HG02973 (cell line): Measurements from ENCODE around the gene PPIG.
"Not testable (repeated sequence)": the region's sequence is repeated elsewhere in the genome, so short reads cannot be mapped to it uniquely, and the experiment has no call there.

ENCODE experiments used
- ATAC-seq: cut with Tn5 transposase; IDR thresholded peaks from one replicate; pipeline ENCODE4 v1.9.1; 2021; ENCODE audit warnings: moderate library complexity; ENCODE audit not compliant: unreplicated experiment

Gene PPIG

DNA sequence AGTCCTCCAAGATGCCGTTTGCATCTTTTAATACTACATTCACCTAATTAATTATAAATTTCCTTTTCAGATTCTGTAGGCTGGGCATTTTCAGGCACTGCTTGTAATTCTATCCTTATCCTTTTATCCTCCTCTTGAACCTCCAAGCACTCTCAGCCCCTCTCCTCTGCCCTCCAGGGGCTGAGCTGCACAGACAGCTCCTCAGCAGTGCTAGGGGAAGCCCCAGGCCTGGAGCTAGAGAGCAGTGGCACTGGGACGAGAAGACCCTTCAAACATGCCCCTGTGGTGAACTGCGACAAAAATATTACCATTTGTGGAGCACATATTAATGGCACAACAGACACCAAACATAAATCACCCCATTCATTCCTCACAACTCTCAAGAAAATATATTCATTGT, 77.1 kb downstream of the PPIG start:
- ATAC-seq: no peak

DNA sequence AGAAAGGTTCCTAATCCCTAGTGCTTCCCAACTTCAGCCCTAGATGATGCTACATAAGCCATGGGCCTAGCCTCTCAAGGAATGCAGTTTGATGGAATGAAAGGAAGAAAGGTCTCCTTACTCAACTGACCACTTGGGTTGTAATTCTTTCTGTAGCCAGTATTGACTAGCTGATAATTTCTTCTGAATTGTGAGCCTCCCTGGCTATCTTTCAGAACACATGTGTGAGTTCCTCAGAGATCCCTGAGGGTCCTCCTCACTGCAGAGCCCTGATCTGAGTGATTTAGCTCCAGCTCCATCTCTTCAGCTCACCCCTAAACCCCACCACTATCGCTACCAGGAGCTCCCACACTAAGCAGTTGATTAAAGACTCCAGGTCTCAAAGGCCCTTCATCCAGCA, 78.6 kb downstream of the PPIG start:
- no peak for ATAC-seq

DNA sequence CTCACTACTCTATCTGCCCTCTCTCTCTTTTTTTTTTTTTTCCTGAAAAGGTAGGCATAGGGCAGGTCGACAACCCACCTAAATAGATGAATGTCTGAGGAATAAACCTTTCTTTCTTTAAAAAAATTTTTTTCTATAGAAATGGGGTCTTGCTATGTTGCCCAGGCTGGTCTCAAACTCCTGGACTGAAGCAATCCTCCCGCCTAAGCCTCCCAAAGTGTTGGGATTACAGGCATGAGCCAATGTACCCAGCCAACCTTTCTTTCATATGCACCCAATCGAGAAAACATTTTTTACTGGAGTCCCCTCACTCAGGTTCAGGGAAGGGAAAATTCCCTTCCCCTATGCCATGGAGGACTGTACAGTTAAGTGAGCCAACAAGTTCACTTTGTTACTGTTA, 79.1 kb downstream of the PPIG start:
- no peak for ATAC-seq

DNA sequence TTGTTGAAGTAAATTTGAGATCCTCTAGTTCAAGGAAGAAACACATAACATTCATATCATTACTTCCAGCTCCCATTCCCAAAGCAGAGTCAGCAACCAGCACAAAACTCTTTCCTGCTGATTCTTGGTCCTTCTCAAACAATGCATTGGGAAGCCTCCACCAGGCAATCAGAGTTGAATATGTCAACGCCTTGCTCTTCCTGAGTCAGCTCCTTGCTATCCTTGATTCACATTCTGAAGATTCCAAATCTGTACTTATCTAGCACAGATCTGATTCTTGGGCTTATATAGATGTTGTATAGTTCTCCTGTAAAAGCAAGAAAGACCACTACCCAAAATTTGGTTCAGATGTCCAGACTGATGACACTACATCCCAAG, 80.4 kb downstream of the PPIG start:
- no peak for ATAC-seq

DNA sequence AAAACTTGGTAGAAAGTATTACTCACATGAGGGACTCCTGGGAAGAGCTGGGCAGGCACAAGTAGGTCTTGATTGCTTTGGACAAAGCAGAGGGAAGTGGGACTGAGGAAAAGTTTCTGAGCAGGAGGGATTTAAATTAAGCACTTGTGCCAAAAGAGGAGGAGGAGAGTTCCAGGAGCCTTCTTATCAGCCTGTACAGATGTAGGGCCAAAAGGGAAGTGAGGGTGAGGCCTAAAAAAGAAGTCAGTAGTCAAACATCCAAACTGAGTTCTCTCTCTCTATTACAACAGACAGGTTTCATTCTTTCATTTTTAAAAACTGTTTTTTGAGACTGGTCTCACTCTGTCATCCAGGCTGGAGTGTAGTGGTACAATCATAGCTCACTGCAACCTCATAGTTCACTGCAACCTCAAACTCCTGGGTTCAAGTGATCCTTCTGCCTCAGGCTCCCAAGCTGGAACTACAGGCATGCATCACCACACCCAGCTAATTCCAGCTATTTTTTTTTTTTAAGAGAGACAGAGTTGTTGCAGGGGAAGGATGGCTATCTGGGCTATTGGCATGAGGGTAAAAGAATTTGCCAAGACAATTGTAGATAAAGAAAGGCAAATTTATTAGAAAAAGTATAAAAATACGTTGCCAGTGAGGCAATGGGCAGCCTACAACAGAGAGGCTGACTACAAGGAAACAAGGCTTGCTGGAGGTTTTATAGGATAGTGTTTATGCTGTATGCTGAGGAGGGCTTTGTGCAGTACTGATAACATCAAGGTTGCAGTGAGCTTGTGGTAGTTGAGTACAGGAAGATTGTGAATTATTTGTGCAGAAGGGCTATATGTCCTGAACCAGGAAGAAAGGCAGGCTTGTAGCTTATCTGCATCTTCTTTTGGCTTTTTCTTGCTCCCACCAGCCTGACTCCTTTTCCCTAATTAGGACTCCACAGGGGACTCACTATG, 81.1 kb downstream of the PPIG start:
- ATAC-seq: no peak

DNA sequence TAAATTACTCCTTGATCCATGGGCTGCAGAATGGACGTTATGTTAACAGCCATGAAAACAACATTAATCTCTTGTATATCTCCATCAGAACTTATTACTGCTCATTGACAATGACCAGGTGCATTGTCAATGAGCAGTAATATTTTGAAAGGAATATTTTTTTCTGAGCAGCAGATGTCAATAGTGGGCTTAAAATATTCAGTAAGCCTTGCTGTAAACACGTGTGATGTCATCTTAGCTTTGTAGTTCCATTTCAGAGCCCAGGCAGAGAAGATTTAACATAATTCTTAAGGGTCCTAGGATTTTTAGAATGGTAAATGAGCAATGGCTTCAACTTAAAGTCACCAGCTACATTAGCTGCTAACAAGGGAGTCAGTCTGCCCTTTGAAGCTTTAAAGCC, 83.4 kb downstream of the PPIG start:
- no peak for ATAC-seq

DNA sequence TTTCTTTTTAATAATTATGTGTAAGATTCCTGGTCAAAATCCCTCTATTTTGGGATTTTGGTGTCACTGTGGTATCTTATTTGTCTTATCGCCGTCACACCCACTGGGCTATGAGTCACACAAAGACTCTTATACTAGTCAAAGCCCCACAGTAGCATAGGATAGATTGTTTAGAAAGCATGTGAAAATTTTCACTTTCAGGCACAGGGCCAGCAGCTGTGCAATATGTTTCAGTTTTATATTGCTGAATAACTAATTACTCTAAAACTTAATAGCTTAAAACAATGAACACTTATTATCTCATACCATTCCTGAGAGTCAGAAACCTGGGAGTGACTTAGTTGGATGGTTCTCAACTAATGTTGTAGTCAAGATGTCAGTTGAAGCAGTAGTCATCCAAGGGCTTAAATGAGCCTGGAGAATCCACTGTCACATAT, 86.1 kb downstream of the PPIG start:
- ATAC-seq: no peak

DNA sequence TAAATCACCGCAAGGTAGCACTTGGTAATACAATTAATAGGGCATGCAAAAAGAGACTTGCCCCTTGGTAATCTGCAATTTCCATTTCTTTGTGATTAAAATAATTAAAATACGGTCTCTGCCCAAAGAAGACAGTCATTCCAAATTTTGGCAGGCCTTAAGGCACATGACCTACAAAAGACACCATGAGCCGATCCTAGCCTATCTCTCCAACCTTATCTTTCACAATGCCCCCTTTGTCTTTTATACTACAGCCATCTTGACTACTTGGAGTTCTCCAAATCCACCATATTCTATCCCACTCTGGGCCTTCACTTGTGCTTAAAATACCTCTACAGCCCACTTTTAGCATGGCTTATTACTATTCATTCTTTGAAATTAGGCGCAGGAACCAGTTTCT, 86.8 kb downstream of the PPIG start:
- no peak for ATAC-seq

DNA sequence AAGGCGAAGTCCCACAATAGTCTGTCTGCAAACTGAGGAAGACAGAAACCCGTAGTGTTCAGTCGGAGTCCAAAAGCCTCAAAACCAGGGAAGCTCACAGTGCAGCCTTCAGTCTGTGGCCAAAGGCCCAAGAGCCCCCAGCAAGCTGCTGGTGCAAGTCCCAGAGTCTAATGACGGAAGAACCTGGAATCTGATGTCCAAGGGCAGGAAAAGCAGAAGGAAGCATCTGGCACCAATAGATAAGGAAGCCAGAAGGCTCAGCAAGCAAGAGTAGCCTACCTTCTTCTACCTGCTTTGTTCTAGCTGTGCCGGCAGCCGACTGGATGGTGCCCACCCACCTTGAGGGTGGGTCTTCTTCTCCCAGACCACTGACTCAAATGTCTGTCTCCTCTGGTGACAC, 88.3 kb downstream of the PPIG start:
- ATAC-seq: no peak

DNA sequence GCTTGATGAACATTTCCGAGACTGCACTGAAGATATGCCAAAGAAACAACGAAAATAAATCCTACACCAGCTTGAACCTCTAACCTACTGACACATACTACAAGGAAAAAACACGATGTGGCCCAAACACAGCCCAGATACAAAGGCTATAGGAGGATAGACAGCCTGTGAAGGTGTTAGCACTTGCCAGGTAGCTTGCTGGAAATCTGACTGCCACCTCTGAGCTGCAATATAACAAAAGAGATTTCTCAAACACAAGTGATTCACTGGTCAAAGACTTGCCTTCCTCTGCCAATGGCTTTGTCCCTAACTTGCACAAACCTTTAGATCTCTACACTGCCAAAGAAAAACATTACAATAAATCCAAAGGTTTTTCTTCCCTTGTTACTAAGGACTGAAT, 89.0 kb downstream of the PPIG start:
- ATAC-seq: no peak

DNA sequence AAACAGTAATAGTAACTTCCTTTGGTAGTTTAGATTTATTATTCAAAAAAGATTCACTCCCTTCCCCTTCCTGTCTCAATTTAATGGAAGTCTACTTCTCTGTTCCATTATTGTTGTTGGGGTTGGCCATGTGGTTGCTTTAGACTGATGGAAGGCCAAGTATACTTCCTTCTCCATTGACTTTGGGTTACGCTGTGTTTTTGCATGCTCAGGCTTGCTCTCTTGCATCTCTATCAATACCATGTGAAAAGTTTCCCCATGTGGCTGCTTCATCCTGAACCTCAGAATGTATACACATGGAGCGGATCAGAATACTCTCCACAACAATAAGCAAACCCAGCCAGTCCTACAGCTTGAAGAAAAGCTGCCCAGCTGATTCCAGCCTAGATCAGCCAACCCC, 89.8 kb downstream of the PPIG start:
- no peak for ATAC-seq

DNA sequence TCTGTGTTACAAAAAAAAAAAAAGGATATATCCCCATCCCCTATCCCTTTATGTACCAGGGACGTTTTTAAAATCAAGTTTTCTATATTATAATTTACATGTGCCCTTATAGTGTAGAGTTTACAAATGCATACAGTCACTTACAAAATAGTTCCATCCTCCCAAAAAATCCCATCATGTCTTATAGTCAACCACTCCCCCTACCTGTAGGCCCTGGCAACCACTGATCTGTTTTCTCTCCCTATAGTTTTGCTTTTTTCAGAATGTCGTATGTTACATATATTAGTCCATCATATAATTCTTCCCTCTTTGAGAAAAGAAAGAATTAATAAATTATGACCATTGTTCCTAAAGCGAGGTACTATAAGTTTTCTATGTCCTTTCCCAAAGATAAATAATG, 92.2 kb downstream of the PPIG start:
- ATAC-seq: no peak

DNA sequence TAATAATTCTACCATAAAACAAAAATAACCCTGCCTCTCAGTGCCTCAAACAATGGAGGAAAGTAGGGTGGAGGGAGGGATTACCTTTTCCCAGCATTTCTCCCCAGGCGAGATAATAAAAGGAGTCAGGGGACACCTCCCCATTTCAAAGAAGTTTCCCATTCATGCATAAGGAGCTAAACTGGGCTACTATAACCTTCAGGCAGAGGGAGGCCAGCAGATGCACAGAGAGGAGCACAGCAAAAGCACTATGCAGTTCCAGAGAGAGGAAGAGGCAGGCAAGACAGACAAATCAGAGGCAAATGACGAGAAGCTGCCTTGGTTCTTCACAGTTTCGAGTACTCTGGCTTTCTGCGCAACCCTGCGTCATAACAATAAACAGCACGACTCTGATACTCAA, 92.7 kb downstream of the PPIG start:
- ATAC-seq: no peak

DNA sequence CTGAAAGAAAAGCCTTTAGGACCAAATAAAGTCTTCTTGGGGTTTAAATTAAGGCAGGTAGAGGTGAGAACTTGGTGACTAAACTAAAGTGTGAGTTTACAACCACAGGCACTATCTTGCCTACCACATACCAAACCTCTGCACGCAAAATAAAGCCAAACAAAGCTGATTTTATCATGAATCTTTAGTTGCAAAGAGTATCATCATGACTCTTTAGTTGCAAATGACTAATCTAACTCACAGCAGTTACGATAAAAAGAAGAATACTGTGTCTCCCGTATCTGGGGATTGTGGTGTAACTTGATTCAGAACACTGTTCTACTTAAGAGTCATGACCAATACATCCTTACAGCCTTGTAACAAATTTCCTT, 98.9 kb downstream of the PPIG start:
- ATAC-seq: no peak

DNA sequence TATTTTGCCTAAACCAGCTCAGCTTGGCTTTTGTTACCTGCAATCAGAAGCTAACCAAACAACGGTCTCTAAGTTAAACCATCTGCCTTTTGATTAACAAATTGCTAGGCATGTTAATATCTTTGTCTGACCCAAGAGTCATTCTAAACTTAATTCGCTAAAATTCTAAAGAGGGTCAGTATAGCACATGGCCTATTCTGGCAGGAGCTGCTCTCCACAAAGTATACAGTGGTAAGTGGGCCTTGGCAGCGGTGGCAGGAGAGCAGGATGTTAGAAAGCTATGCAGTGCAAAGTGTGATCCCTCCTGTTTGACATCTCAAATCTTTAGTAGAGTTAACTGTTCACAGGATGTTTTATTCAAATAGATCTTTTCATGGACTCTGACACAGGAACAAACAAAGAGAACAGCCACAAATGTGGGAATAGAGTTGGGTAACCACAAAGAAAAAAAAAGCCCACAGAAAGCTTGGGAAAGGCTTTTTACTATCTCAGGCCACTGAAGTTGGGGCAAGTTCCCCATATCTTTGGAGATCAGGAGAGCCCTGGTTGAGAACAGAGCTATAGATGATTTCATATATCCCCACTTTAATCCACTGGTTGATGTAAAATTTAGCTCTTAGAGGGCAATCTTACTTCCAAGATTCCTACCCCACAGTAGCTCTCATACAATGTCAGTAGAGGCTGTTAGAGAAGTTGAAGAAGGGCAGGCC, 99.4 kb downstream of the PPIG start:
- no peak for ATAC-seq

DNA sequence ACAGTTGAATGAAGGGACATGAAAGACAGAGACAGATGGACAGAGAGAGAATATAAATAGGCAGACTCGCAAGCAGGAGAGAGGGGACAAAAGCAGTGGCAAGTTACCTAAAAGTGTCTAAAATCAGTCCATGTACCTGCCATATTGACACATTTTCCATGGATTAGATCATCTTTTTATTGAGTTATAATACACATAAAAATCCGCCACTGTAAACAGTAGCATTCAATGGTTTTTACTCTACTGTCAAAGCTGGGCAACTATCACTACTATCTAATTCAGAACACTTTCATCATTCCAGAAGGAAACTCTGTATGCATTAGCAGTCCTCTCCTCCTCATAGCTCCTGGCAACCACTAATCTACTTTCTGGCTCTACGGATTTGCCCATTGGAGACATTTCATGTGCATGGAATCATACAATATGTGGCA, 100.0 kb downstream of the PPIG start:
- ATAC-seq: no peak

DNA sequence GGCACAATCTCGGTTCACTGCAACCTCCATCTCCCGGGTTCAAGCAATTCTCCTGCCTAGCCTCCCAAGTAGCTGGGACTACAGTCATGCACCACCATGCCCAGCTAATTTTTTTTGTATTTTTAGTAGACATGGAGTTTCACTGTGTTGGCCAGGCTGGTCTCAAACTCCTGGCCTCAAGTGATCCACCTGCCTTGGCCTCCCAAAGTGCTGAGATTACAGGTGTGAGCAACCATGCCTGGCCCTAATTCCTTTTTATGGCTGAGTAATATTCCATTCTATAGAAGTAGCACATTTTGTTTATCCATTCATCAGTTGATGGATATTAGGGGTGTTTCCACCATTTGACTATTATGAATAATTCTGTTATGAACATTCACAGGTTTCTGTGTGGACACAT, 100.6 kb downstream of the PPIG start:
- ATAC-seq: not testable (repeated sequence)

DNA sequence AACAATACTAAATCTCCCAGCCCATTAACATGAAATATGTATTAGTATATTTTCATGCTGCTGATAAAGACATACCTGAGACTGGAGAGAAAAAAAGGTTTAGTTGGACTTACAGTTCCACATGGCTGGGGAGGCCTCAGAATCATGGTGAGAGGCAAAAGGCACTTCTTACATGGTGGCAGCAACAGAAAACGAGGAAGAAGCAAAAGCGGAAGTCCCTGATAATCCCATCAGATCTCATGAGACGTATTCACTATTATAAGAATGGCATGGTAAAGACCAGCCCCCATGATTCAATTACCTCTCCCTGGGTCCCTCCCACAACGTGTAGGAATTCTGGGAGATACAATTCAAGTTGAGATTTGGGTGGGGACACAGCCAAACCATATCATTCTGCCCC, 102.7 kb downstream of the PPIG start:
- not testable (repeated sequence) for ATAC-seq

DNA sequence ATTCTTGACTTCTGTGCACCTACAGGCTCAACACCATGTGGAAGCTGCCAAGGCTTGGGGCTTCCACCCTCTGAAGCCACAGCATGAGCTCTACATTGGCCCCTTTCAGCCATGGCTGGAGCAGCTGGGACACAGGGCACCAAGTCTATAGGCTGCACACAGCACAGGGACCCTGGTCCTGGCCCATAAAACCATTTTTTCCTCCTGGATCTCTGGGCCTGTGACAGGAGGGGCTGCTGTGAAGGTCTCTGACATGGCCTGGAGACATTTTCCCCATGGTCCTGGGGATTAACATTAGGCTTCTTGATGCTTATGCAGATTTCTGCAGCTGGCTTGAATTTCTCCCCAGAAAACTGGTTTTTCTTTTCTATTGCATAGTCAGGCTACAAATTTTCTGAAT, 103.8 kb downstream of the PPIG start:
- ATAC-seq: not testable (repeated sequence)

DNA sequence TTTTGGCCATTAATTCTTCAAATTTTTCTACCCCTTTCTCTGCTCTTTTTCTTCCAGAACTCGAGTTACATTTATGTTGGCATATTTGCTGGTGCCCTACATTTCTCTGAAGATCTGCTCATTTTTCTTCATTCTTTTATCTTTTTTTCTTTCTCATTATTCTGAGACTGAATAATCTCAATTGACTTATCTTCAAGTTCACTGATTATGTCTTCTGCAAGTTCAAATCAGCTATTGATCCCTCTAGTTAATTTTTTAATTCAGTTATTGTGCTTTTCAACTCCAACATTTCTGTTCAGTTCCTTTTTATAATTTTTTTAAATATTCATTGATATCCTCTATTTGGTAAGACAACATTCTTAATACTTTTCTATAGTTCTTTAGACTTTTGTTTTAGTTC, 106.8 kb downstream of the PPIG start:
- ATAC-seq: no peak
